Measurements from ENCODE around the gene CRB2. TPM values are rescaled to one million over a fixed set of nuclear protein-coding genes. Genes with fewer than 3 reads are reported as not detected.
A peak's percentile ranks its signal among the peaks of the same experiment; 100 is the strongest.

CRB2 gene
- total RNA-seq, 1 experiment from 2014 or later: 3.6 TPM

GRCh38 chr9:123365881-123366528 lies 10.0 kb downstream of the CRB2 start:
- H3K27ac Mint-ChIP-seq: peak overlapping the region in 1 of 3 experiments; percentile 13; a peak in 1 of 7 replicates
- DNase-seq: peak; percentile 88
- no peaks in the 10 kb centered on the region; a peak in 1 of 5 replicates for H3K9me3 Mint-ChIP-seq
- Histone ChIP-seq H4K8ac (replicated peaks; ENCODE audit: insufficient read length, low read depth, low read length) (no peak overlapping the region), H3K27ac (ENCODE audit: insufficient read length, low read depth, low read length) (no peak overlapping the region), H2BK5ac (ENCODE audit: insufficient read length, low read length) (no peak overlapping the region), H3T11ph (ENCODE audit: low read length) (no peak overlapping the region), H3K4me2 (ENCODE audit: insufficient read depth, insufficient read length, low read length) (no peak overlapping the region), H3K79me2 (ENCODE audit: insufficient read depth, low read length) (no peaks in the 10 kb centered on the region), H2BK20ac (ENCODE audit: low read depth, low read length, poor library complexity, severe bottlenecking) (no peak overlapping the region), H3K9me3 (ENCODE audit: control insufficient read depth, low read depth, low read length) (no peaks in the 10 kb centered on the region), H3K4ac (ENCODE audit: low read depth, low read length) (no peak overlapping the region), H3K23ac (ENCODE audit: insufficient read length, low read depth, low read length) (no peak overlapping the region), H3K4me1 (ENCODE audit: insufficient read depth, low read length) (peaks cover 2% of the 10 kb centered on the region; the same call in 1 of the 2 replicates), H3K27me3 (ENCODE audit: insufficient read depth, low read length) (no peaks in the 10 kb centered on the region), H3K23me2 (ENCODE audit: insufficient read length, low read depth, low read length, poor library complexity, severe bottlenecking) (no peaks in the 10 kb centered on the region), H4K20me1 (ENCODE audit: control insufficient read depth, insufficient read depth, insufficient read length) (no peaks in the 10 kb centered on the region), H4K5ac (ENCODE audit: insufficient read length, low read depth, low read length) (no peak overlapping the region), H2AK5ac (ENCODE audit: insufficient read length, low read length) (no peak overlapping the region), H3K18ac (ENCODE audit: insufficient read length, low read depth, low read length) (no peak overlapping the region), H3K56ac (ENCODE audit: insufficient read length, low read depth, low read length) (no peak overlapping the region), H3K9ac (ENCODE audit: extremely low read depth, insufficient read length, low read length) (no peak overlapping the region), H3K79me1 (ENCODE audit: insufficient read depth, low read depth, low read length, poor library complexity, severe bottlenecking) (no peaks in the 10 kb centered on the region), H4K91ac (ENCODE audit: insufficient read length, low read depth, low read length) (no peak overlapping the region), H2BK120ac (ENCODE audit: low read depth, low read length, poor library complexity, severe bottlenecking) (no peak overlapping the region), H2BK12ac (ENCODE audit: insufficient read length, low read depth, low read length) (no peak overlapping the region), H2AFZ (ENCODE audit: low read length) (no peak overlapping the region), H3K14ac (ENCODE audit: insufficient read depth, low read length) (no peak overlapping the region; the same call in 1 of the 2 replicates), H2BK15ac (ENCODE audit: low read depth, low read length) (no peak overlapping the region)
- peaks cover 32 to 53% of the 10 kb centered on the region in 2 experiments for H3K4me1 Mint-ChIP-seq
- no peak overlapping the region for H3K4me3 Mint-ChIP-seq
- WGBS (ENCODE audit: extremely low coverage, insufficient read length, low lambda C conversion rate): no CpG with 5 or more reads among the region's 67 CpGs
- no peak; the same call in 2 of the 3 replicates for TF ChIP-seq CTCF (conservative IDR thresholded peaks at IDR 0.05)
- peaks cover 0 to 11% (median 0%) of the 10 kb centered on the region in 3 experiments; a peak in 2 of 7 replicates for H3K36me3 Mint-ChIP-seq (ENCODE audit: insufficient read depth in 1 of 3, low read depth in 3 of 3)
- H3K27me3 Mint-ChIP-seq (ENCODE audit: low read depth): peaks cover 17% of the 10 kb centered on the region

Data from H9 (cell line).